ENCODE measurements around the gene ATP2A2. TPM values are rescaled to one million over a fixed set of nuclear protein-coding genes. Genes with fewer than 3 reads are reported as not detected.

Gene ATP2A2
- total RNA-seq, 4 donors from 2014 or later = 116 to 238 (median 132) TPM

DNA sequence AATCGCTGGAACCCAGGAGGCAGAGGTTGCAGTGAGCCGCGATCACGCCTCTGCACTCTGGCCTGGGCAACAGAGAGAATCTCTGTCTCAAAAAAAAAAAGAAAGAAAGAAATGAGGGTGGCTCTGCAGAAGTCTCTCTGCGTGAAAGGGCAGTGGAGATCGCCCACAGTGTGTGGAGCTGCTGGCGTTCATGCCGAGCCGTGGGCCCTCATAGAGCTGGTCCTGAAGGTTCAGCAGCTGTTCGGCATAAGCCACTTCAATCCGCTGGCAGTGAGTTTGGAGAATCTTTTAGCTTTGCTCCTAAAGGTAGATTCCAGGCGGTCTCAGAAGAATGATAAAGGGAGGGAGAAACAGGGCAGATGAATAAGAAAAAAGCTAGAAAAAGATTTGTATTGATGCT lies 36.7 kb upstream of the ATP2A2 start:
- ATAC-seq (ENCODE audit: low FRiP score) (no peak), DNase-seq (ENCODE audit: low spot score) (no peak)
- TF ChIP-seq, protein P1, sequence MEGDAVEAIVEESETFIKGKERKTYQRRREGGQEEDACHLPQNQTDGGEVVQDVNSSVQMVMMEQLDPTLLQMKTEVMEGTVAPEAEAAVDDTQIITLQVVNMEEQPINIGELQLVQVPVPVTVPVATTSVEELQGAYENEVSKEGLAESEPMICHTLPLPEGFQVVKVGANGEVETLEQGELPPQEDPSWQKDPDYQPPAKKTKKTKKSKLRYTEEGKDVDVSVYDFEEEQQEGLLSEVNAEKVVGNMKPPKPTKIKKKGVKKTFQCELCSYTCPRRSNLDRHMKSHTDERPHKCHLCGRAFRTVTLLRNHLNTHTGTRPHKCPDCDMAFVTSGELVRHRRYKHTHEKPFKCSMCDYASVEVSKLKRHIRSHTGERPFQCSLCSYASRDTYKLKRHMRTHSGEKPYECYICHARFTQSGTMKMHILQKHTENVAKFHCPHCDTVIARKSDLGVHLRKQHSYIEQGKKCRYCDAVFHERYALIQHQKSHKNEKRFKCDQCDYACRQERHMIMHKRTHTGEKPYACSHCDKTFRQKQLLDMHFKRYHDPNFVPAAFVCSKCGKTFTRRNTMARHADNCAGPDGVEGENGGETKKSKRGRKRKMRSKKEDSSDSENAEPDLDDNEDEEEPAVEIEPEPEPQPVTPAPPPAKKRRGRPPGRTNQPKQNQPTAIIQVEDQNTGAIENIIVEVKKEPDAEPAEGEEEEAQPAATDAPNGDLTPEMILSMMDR (IDR thresholded peaks at IDR 0.05) = no peak

DNA sequence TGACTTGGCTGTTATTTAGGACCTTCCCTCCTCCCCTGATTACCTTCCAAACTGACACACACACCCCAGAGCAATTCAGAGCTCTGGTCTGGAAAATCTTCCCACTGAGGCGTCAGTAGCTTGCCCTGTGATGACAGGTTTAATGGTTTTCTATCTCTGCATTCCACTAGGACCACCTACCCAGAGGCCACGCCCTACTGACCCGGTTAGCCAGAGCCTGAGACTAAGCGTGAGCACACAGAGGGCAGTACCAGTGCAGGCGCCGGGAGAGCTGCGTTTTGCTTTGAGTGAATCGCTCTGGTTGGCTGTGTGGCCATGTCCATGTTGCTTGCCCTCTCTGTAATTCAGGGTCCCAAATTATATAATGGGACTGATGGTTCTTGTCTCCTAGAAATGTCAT lies 36.2 kb upstream of the ATP2A2 start:
- DNase-seq (ENCODE audit: low spot score) (no peak), ATAC-seq (ENCODE audit: low FRiP score) (no peak)
- TF ChIP-seq, protein P1 (IDR thresholded peaks at IDR 0.05) = no peak

DNA sequence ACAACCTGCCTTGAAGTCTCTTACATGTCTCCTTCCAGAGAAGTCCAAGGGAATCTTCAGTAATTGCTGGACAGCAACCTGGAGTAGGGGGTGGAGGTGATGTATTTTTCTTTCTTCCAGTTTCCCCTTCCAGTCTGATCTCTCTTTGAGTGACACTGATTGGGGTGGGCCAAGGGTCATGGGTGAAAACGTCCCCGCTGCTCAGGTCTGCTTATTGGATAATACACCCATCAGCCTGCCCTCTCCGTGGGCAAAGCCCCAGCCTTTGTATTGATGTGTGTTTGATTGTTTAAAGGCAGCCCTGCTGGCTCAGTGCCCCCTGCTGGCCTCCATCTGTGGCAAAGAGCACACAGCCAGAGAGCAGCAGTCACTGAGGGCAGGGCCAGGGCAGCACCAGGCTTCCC lies 35.7 kb upstream of the ATP2A2 start:
- ATAC-seq (ENCODE audit: low FRiP score) (no peak), DNase-seq (ENCODE audit: low spot score) (no peak)
- TF ChIP-seq, protein P1 (IDR thresholded peaks at IDR 0.05) = no peak

DNA sequence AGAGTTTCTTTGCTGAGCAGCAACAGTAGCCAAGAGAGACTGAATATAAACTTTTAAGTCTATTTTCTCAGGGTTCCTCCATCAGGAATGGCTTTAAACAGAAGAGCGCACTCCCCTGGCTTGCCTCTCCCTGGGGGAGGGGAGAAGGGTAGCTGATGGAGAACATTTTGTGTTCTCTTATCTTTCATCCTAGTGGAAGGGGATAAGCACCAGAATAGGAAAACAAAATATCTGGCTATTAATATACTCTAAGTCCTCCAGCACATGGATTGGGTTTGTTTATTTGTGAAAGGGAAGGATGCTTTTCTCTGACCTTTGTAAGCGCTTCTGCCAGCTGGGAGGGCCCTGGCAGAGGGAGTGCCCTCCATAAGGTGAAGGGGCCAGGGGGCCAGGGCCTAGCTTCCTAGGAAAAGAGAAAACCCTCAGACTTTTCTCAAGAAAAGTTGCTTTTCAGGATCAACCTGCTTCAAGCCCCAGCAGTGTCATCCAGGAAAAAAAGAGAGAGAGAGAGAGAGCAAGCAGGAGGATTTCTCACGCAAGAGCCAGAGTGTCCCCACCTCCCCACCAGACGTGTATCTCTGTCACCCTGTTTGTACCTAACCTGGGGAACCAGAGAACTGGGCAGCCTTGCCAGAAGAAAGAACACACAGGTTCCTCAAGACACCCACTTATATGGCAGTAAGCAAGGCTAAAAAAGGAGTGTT lies 34.3 kb upstream of the ATP2A2 start:
- TF ChIP-seq, protein P1 (IDR thresholded peaks at IDR 0.05) = no peak
- ATAC-seq (ENCODE audit: low FRiP score) (no peak), DNase-seq (ENCODE audit: low spot score) (no peak)

DNA sequence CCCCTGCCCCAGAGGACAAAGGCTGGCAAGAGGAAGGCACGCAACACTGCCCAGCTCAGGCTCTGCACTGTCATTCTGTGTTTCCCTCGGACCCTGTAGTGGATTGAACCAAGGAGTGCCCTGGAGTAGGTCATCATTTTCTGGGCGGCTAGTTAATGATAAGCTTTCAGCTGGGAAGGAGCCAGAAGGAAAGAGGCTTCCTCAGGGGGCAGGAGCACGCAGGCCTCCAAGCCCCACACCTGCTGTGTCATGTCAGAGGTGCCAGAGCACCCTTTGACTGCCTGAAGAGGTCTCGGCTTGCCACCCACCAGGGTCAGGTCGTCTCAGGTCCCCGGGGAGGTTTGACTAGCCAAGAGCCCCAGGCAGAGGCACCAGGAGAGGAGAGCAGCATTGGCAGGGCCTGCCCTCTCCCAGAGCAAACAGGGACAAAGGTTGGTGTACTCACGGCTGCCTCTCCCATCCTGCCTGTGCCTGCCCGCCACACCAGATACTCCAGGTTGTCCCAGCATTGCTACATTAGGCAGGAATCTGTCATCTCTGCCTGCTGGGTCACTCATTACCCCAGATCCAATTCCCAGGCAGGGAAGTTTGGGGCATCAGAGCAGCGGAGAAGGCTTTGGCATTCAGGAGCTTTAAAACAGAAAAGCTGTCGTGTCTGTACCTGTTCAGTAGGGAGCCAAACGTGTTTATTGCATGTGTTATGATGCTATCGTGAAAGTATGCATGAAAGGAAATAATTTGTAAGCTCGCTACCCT lies 33.5 kb upstream of the ATP2A2 start:
- DNase-seq (ENCODE audit: low spot score) = no peak
- no peak for ATAC-seq (ENCODE audit: low FRiP score)
- TF ChIP-seq, protein P1 (IDR thresholded peaks at IDR 0.05) = no peak

DNA sequence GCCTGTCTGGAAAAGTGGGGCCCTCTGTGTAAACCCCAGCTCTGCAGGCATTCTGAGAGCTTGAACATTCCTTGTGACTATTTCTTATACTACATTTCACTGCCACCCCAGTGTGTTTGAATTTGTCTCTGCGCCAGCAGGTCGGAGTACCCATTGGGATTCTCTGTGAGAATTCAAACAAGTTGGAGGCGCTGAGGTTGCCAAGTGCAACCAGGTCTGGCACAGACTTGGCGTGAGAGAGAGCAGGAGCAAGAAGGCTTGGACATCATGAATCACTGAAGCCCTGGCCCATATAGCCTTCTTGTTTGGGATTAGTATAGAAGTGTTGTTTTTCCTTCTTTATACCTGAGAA lies 33.0 kb upstream of the ATP2A2 start:
- TF ChIP-seq, protein P1 (IDR thresholded peaks at IDR 0.05) = no peak
- DNase-seq (ENCODE audit: low spot score) = no peak
- no peak for ATAC-seq (ENCODE audit: low FRiP score)

DNA sequence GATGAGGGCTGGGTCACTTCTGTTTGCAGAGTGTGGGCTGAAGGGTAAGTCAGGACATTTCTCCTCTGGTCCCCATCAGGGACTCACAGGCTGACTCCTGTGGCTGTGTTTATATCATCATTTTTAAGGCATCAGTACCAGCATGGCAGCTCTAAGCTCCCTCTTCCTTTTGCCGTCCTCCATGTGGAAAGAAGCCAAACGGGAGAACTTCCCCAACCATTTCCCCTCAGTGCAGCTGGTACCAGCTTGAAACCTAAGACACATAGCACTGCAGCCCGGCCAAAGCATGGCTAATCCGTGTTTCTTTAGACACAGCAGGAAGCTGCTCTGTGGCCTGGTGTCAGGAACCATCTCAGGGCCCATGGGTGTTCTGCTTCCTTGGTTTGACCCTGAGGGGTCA lies 31.9 kb upstream of the ATP2A2 start:
- DNase-seq (ENCODE audit: low spot score) (no peak), ATAC-seq (ENCODE audit: low FRiP score) (no peak)
- TF ChIP-seq, protein P1 (IDR thresholded peaks at IDR 0.05) = no peak
